Measurements from ENCODE around the gene ASPSCR1. TPM values are rescaled to one million over a fixed set of nuclear protein-coding genes. Genes with fewer than 3 reads are reported as not detected.

ASPSCR1 gene
- total and polyA plus RNA-seq, 10 of the 15 experiments (the other 5 are each of a cell fraction or from before 2014, with no cell fraction given): 1.5 to 48.4 (median 25.4) TPM

DNA sequence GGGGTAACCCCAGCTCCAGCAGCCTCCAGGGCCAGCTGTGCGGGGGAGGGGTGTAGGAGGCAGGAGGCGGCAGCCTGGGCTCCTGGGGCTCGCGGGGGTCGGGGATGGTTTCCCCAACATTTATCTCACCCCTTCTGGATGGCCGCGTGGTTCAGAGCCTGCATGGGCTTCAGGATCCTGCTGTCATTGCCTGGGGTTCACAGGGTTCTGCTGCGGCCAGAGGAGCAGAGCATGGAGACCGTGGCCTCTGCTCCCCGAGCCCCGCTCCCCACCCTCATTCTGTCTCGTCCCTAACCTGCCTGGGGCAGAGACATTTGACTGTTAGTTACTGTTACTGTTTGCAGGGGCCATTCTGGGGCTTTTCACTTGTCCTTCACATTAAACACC lies 35.3 kb upstream of the ASPSCR1 start:
- Histone ChIP-seq H4K20me1 (ENCODE audit: control insufficient read depth, insufficient read depth) (no peaks in the 10 kb centered on the region), H3K36me3 (ENCODE audit: control insufficient read depth in 2 of 2, insufficient read depth in 2 of 2, low read length in 1 of 2) (no peaks in the 10 kb centered on the region), H3K4me3 (no peak overlapping the region), H3K27me3 (replicated peaks in 1 of 2; ENCODE audit: control insufficient read depth in 2 of 2, insufficient read depth in 2 of 2, low read length in 1 of 2) (no peaks in the 10 kb centered on the region), H3K9me3 (replicated peaks; ENCODE audit: control insufficient read depth, insufficient read depth, low read length) (no peaks in the 10 kb centered on the region), H3K4me2 (ENCODE audit: control insufficient read depth, insufficient read depth) (no peak overlapping the region), H3K79me2 (ENCODE audit: control insufficient read depth, insufficient read depth, low read length) (no peaks in the 10 kb centered on the region), H3K4me1 (ENCODE audit: control insufficient read depth, insufficient read depth, low read length) (no peaks in the 10 kb centered on the region), H2AFZ (ENCODE audit: control insufficient read depth, low read depth, low read length) (no peak overlapping the region), H3K27ac (ENCODE audit: control insufficient read depth, insufficient read depth) (no peak overlapping the region), H3K9ac (ENCODE audit: control insufficient read depth, insufficient read depth, low read length) (no peak overlapping the region)
- in situ Hi-C loops (cut with MboI) (no loop called here), intact Hi-C loops (cut with micrococcal nuclease; ENCODE audit: unreplicated experiment) (no loop called here)
- DNase-seq (ENCODE audit: low read depth, low spot score): no peak
- SMC1A ChIA-PET (ENCODE audit: uncharacterized antibody, unreplicated experiment): no interaction called here
- CTCF ChIA-PET: interaction anchor here (0.7 kb wide), 1 partner anchor 85 kb away, joined by 7 read pairs; no protein-coding TSS in a partner anchor
- RAD21 ChIA-PET (ENCODE audit: unreplicated experiment): no interaction called here
- no peak for FAIRE-seq
- no peak for ATAC-seq
- WGBS (ENCODE audit: insufficient coverage, insufficient replicate concordance, low lambda C conversion rate, missing lambda C conversion rate): 53% methylated on average over 8 of the region's 12 CpGs
- POLR2A ChIA-PET: no interaction called here
- no TSS peak for BruUV-seq (replicated peaks)
- TF ChIP-seq PAX8 (IDR thresholded peaks at IDR 0.05) (no peak), HDGF (IDR thresholded peaks at IDR 0.05) (no peak), ETV6 (conservative IDR thresholded peaks at IDR 0.05 in 1 of 2, IDR thresholded peaks at IDR 0.05 in 1 of 2; ENCODE audit: borderline replicate concordance in 1 of 2, low read depth in 1 of 2) (no peak), CBFB (IDR thresholded peaks at IDR 0.05; ENCODE audit: low read depth) (no peak), NFYB (IDR thresholded peaks at IDR 0.05; ENCODE audit: insufficient read depth, low read depth, low read length) (no peak), RB1 (IDR thresholded peaks at IDR 0.05; ENCODE audit: borderline replicate concordance) (no peak), SPI1 (IDR thresholded peaks at IDR 0.05; ENCODE audit: borderline replicate concordance, insufficient read depth, low read depth, low read length) (no peak), EP300 (IDR thresholded peaks at IDR 0.05; ENCODE audit: borderline replicate concordance in 1 of 2, control insufficient read depth in 1 of 2, low read depth in 2 of 2, low read length in 2 of 2) (no peak)
- TF ChIP-seq, protein P1, sequence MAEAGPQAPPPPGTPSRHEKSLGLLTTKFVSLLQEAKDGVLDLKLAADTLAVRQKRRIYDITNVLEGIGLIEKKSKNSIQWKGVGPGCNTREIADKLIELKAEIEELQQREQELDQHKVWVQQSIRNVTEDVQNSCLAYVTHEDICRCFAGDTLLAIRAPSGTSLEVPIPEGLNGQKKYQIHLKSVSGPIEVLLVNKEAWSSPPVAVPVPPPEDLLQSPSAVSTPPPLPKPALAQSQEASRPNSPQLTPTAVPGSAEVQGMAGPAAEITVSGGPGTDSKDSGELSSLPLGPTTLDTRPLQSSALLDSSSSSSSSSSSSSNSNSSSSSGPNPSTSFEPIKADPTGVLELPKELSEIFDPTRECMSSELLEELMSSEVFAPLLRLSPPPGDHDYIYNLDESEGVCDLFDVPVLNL (IDR thresholded peaks at IDR 0.05; ENCODE audit: low read depth, low read length): no peak
- TF ChIP-seq, protein P2, sequence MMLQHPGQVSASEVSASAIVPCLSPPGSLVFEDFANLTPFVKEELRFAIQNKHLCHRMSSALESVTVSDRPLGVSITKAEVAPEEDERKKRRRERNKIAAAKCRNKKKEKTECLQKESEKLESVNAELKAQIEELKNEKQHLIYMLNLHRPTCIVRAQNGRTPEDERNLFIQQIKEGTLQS (IDR thresholded peaks at IDR 0.05; ENCODE audit: borderline replicate concordance, extremely low read depth, low read depth, low read length): no peak
- TF ChIP-seq, protein P3, sequence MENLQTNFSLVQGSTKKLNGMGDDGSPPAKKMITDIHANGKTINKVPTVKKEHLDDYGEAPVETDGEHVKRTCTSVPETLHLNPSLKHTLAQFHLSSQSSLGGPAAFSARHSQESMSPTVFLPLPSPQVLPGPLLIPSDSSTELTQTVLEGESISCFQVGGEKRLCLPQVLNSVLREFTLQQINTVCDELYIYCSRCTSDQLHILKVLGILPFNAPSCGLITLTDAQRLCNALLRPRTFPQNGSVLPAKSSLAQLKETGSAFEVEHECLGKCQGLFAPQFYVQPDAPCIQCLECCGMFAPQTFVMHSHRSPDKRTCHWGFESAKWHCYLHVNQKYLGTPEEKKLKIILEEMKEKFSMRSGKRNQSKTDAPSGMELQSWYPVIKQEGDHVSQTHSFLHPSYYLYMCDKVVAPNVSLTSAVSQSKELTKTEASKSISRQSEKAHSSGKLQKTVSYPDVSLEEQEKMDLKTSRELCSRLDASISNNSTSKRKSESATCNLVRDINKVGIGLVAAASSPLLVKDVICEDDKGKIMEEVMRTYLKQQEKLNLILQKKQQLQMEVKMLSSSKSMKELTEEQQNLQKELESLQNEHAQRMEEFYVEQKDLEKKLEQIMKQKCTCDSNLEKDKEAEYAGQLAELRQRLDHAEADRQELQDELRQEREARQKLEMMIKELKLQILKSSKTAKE (IDR thresholded peaks at IDR 0.05; ENCODE audit: low read depth, poor library complexity, severe bottlenecking): no peak
- TF ChIP-seq, protein P4, sequence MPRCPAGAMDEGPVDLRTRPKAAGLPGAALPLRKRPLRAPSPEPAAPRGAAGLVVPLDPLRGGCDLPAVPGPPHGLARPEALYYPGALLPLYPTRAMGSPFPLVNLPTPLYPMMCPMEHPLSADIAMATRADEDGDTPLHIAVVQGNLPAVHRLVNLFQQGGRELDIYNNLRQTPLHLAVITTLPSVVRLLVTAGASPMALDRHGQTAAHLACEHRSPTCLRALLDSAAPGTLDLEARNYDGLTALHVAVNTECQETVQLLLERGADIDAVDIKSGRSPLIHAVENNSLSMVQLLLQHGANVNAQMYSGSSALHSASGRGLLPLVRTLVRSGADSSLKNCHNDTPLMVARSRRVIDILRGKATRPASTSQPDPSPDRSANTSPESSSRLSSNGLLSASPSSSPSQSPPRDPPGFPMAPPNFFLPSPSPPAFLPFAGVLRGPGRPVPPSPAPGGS (IDR thresholded peaks at IDR 0.05; ENCODE audit: borderline replicate concordance, insufficient read depth, low read depth, low read length, poor library complexity, severe bottlenecking): no peak
- TF ChIP-seq, protein P5, sequence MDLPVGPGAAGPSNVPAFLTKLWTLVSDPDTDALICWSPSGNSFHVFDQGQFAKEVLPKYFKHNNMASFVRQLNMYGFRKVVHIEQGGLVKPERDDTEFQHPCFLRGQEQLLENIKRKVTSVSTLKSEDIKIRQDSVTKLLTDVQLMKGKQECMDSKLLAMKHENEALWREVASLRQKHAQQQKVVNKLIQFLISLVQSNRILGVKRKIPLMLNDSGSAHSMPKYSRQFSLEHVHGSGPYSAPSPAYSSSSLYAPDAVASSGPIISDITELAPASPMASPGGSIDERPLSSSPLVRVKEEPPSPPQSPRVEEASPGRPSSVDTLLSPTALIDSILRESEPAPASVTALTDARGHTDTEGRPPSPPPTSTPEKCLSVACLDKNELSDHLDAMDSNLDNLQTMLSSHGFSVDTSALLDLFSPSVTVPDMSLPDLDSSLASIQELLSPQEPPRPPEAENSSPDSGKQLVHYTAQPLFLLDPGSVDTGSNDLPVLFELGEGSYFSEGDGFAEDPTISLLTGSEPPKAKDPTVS (IDR thresholded peaks at IDR 0.05; ENCODE audit: low read depth, low read length): no peak
